ENCODE data around the gene EARS2. TPM values are rescaled to one million over a fixed set of nuclear protein-coding genes. Genes with fewer than 3 reads are reported as not detected.

EARS2 gene
- total and polyA plus RNA-seq, 2 of the 4 experiments (the other 2 are of a cell fraction) = 28.1 to 37.8 TPM

- ChIA-PET CTCF (no interaction called here), POLR2A (ENCODE audit: unreplicated experiment) (no interaction called here)
- dilution Hi-C loops (cut with HindIII; ENCODE audit: low sequenced_read_pairs, unreplicated experiment) (no loop called here), in situ Hi-C loops (cut with MboI; ENCODE audit: low sequenced_read_pairs) (no loop called here), intact Hi-C loops (cut with micrococcal nuclease) (no loop called here)
- Histone ChIP-seq H2BK15ac (ENCODE audit: low read depth, low read length) (no peak overlapping the region), H3K79me1 (ENCODE audit: low read depth in 1 of 2, low read length in 2 of 2) (peaks cover 0 to 9% of the 10 kb centered on the region in 2 experiments), H3K27ac (ENCODE audit: insufficient read depth, low read length) (no peak overlapping the region), H2BK20ac (ENCODE audit: low read depth, low read length) (no peak overlapping the region), H3K14ac (replicated peaks; ENCODE audit: low read depth, low read length) (no peak overlapping the region), H3K4ac (ENCODE audit: low read depth, low read length) (no peak overlapping the region), H3K27me3 (ENCODE audit: control insufficient read depth, insufficient read depth, low read length) (no peaks in the 10 kb centered on the region), H3K36me3 (ENCODE audit: control insufficient read depth, insufficient read depth, low read length) (peaks cover 48% of the 10 kb centered on the region), H3K4me1 (ENCODE audit: control insufficient read depth, insufficient read depth, low read length) (no peaks in the 10 kb centered on the region), H3K23ac (ENCODE audit: low read depth, low read length) (no peak overlapping the region), H3K56ac (ENCODE audit: extremely low read depth, insufficient read depth, low read length) (no peak overlapping the region), H2AFZ (replicated peaks; ENCODE audit: low read length, poor library complexity) (no peak overlapping the region), H3K4me3 (ENCODE audit: insufficient read depth, low read depth, low read length) (no peak overlapping the region), H4K5ac (ENCODE audit: low read depth, low read length) (no peak overlapping the region), H3K9me1 (ENCODE audit: insufficient read depth, low read length) (0 out of 2 replicates have a peak, but pooled peaks cover 3% of the 10 kb centered on the region), H3K4me2 (ENCODE audit: low read depth, low read length) (no peak overlapping the region), H2AK5ac (ENCODE audit: low read depth, low read length) (no peak overlapping the region), H3K18ac (ENCODE audit: low read depth, low read length) (no peak overlapping the region), H4K20me1 (ENCODE audit: insufficient read depth, low read length) (peaks cover 7% of the 10 kb centered on the region), H4K8ac (ENCODE audit: low read depth in 2 of 2, low read length in 2 of 2) (no peak overlapping the region), H2AK9ac (replicated peaks; ENCODE audit: low read depth, low read length, poor library complexity) (peak overlapping the region; percentile 18), H2BK5ac (ENCODE audit: low read depth, low read length, poor library complexity, severe bottlenecking) (no peak overlapping the region), H4K91ac (ENCODE audit: insufficient read depth, low read depth, low read length) (no peak overlapping the region), H2BK120ac (ENCODE audit: low read depth, low read length) (no peak overlapping the region), H3K9me3 (ENCODE audit: control insufficient read depth, insufficient read depth, low read length) (no peaks in the 10 kb centered on the region), H3K9ac (ENCODE audit: low read depth, low read length) (no peak overlapping the region)
- no peak for TF ChIP-seq RFX5 (IDR thresholded peaks at IDR 0.05; ENCODE audit: low read depth, low read length)
- no peak for TF ChIP-seq MXI1 (IDR thresholded peaks at IDR 0.05; ENCODE audit: borderline replicate concordance, low read depth, low read length)
- no peak for TF ChIP-seq MAZ (IDR thresholded peaks at IDR 0.05; ENCODE audit: borderline replicate concordance, low read depth, low read length)
- TF ChIP-seq CHD1 (IDR thresholded peaks at IDR 0.05; ENCODE audit: low read depth, low read length) = no peak
- TF ChIP-seq SMC3 (IDR thresholded peaks at IDR 0.05; ENCODE audit: low read depth, low read length) = no peak
- TF ChIP-seq NFE2L2 (IDR thresholded peaks at IDR 0.05; ENCODE audit: low read depth, low read length) = no peak
- no peak for TF ChIP-seq CEBPB (IDR thresholded peaks at IDR 0.05; ENCODE audit: low read depth, low read length)
- TF ChIP-seq MAFK (IDR thresholded peaks at IDR 0.05; ENCODE audit: low read depth, low read length) = no peak
- ATAC-seq (ENCODE audit: low read depth) (no peak), DNase-seq (no peak)
- WGBS, 2 experiments (ENCODE audit: extremely low coverage in 2 of 2, insufficient read length in 1 of 2) = no CpG with 5 or more reads among the region's 2 CpGs
- BruUV-seq (replicated peaks) = no TSS peak
Observed at GRCh38 chr16:23577493-23577892, 20.3 kb upstream of the EARS2 start.
